Measurements from ENCODE around the gene PNMT. TPM values are rescaled to one million over a fixed set of nuclear protein-coding genes. Genes with fewer than 3 reads are reported as not detected.

PNMT gene, protein sequence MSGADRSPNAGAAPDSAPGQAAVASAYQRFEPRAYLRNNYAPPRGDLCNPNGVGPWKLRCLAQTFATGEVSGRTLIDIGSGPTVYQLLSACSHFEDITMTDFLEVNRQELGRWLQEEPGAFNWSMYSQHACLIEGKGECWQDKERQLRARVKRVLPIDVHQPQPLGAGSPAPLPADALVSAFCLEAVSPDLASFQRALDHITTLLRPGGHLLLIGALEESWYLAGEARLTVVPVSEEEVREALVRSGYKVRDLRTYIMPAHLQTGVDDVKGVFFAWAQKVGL
- 1 to 10 TPM; 1.9 to 4.3 TPM for total RNA-seq
- polyA plus RNA-seq: 1 to 10 TPM; 2.9 to 4.1 TPM
- long read RNA-seq, donor 1: 0 reads
- long read RNA-seq, donor 2, partial matches to known transcripts: 0 of 1 reads
- long read RNA-seq, donor 2, other reads (novel, unspliced or antisense): 0 of 1 reads
- long read RNA-seq, donor 3: 0 reads
- long read RNA-seq, donor 4: 0 reads
- long read RNA-seq, donor 5, partial matches to known transcripts: 0 of 2 reads
- long read RNA-seq, donor 5, other reads (novel, unspliced or antisense): 0 of 2 reads

DNA sequence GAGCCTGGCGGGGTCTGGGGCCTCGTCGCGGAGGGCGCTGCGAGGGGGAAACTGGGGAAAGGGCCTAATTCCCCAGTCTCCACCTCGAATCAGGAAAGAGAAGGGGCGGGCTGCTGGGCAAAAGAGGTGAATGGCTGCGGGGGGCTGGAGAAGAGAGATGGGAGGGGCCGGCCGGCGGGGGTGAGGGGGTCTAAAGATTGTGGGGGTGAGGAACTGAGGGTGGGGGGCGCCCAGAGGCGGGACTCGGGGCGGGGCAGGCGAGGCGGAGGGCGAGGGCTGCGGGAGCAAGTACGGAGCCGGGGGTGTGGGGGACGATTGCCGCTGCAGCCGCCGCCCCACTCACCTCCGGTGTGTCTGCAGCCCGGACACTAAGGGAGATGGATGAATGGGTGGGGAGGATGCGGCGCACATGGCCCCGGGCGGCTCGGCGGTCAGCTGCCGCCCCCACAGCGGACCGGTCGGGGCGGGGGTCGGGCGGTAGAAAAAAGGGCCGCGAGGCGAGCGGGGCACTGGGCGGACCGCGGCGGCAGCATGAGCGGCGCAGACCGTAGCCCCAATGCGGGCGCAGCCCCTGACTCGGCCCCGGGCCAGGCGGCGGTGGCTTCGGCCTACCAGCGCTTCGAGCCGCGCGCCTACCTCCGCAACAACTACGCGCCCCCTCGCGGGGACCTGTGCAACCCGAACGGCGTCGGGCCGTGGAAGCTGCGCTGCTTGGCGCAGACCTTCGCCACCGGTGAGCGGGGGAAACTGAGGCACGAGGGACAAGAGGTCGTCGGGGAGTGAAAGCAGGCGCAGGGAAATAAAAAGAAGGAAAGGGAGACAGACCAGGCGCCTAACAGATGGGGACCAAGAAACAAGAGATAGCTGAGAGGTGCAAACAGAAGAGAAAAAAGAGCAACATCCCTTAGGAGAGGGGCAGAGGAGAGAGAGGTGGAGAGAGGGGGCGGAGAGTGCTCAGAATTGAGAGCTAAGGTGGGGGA, at the start of gene PNMT:
TSS of gene PNMT (plus strand) at position 509 of the 980 bp plus-strand sequence. CDS start at position 532, 23 bp downstream.
- peak within 1 kb of the TSS; percentile 58 to 91 for H3K27ac ChIP-seq (ENCODE audit: low read depth in 1 of 2, low read length in 1 of 2)
- H3K9ac ChIP-seq (ENCODE audit: insufficient read depth in 1 of 2, low read length in 2 of 2): no peak within 1 kb of the TSS
- peaks cover 0 to 10% (median 7%) of the 10 kb centered on the region in 3 donors for H3K27me3 ChIP-seq (ENCODE audit: control insufficient read depth in 3 of 3, insufficient read depth in 3 of 3, low read length in 2 of 3)
- H3K36me3 ChIP-seq (ENCODE audit: control insufficient read depth in 4 of 4, insufficient read depth in 4 of 4, low read length in 4 of 4): no peaks in the 10 kb centered on the region
- DNase-seq (peak; percentile 68 to 81 (median 69)), ATAC-seq (ENCODE audit: insufficient read depth, low FRiP score) (peak; percentile 50)
- H3K4me3 ChIP-seq: no peak within 1 kb of the TSS
- 2 to 3% methylated on average over 69 to 85 of the region's 85 CpGs for WGBS, 2 donors
- H3K9me3 ChIP-seq (ENCODE audit: control insufficient read depth in 4 of 4, insufficient read depth in 3 of 4, low read length in 3 of 4): no peaks in the 10 kb centered on the region
- TF ChIP-seq, protein P1, sequence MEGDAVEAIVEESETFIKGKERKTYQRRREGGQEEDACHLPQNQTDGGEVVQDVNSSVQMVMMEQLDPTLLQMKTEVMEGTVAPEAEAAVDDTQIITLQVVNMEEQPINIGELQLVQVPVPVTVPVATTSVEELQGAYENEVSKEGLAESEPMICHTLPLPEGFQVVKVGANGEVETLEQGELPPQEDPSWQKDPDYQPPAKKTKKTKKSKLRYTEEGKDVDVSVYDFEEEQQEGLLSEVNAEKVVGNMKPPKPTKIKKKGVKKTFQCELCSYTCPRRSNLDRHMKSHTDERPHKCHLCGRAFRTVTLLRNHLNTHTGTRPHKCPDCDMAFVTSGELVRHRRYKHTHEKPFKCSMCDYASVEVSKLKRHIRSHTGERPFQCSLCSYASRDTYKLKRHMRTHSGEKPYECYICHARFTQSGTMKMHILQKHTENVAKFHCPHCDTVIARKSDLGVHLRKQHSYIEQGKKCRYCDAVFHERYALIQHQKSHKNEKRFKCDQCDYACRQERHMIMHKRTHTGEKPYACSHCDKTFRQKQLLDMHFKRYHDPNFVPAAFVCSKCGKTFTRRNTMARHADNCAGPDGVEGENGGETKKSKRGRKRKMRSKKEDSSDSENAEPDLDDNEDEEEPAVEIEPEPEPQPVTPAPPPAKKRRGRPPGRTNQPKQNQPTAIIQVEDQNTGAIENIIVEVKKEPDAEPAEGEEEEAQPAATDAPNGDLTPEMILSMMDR (IDR thresholded peaks at IDR 0.05; ENCODE audit: control extremely low read depth, extremely low read depth): peak; percentile 54
- H3K4me1 ChIP-seq (ENCODE audit: control insufficient read depth in 5 of 5, insufficient read depth in 5 of 5, low read length in 5 of 5): peaks cover 0 to 25% (median 0%) of the 10 kb centered on the region in 5 donors

DNA sequence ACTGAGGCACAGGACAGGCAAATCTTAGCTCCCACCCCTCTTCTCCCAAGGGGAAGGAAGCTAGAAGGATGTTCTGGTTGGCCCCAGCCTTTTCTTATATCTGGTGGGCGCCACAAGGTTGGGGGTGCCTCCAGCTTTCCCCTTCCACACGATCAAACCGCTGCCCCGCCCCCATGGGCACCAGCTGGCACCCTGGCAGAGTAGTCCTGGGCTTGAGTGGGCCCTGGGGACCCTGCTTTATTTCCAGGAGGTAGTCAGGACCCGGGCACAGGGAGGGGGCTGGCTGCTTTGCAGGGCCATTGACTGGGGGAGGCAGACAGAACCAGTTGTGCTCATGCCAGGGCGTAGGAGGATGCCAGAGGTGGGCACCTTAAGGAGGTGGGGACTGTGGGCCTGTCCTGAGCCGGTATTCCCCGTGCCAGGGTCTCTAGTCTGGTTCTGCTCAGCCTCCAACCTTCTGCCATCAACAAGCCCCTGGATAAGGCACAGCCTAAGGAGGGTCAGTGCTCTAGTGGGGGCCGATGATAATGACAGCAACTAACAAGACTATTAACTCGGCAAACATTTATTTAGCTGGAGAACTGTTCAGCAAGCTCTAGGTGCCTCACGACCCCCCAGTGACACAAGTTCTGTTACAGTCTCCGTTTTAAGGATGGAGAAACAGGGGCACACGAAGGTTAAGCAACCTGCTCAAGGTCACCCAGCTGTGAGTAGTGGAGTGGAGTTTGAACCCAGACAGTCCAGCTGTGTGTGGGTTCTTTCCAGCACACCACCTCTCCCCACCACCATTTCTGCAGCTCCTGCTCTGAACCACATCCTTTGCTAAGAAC, 49.1 kb upstream of the PNMT start:
- 62 to 65% methylated on average over 13 of the region's 13 CpGs for WGBS, 2 donors
- DNase-seq (no peak), ATAC-seq (ENCODE audit: insufficient read depth, low FRiP score) (no peak)
- H3K27me3 ChIP-seq (ENCODE audit: control insufficient read depth in 3 of 3, insufficient read depth in 3 of 3, low read length in 2 of 3): peaks cover 0 to 19% (median 13%) of the 10 kb centered on the region in 3 donors
- peaks cover 0 to 20% (median 0%) of the 10 kb centered on the region in 5 donors for H3K4me1 ChIP-seq (ENCODE audit: control insufficient read depth in 5 of 5, insufficient read depth in 5 of 5, low read length in 5 of 5)
- TF ChIP-seq, protein P1 (IDR thresholded peaks at IDR 0.05; ENCODE audit: control extremely low read depth, extremely low read depth): no peak
- H3K9ac ChIP-seq (ENCODE audit: insufficient read depth in 1 of 2, low read length in 2 of 2): no peak overlapping the region
- H3K9me3 ChIP-seq (ENCODE audit: control insufficient read depth in 4 of 4, insufficient read depth in 3 of 4, low read length in 3 of 4): peaks cover 0 to 3% (median 0%) of the 10 kb centered on the region in 4 donors
- no peak overlapping the region for H3K27ac ChIP-seq (ENCODE audit: low read depth in 1 of 2, low read length in 1 of 2)
- no peak overlapping the region for H3K4me3 ChIP-seq
- no peaks in the 10 kb centered on the region for H3K36me3 ChIP-seq (ENCODE audit: control insufficient read depth in 4 of 4, insufficient read depth in 4 of 4, low read length in 4 of 4)

DNA sequence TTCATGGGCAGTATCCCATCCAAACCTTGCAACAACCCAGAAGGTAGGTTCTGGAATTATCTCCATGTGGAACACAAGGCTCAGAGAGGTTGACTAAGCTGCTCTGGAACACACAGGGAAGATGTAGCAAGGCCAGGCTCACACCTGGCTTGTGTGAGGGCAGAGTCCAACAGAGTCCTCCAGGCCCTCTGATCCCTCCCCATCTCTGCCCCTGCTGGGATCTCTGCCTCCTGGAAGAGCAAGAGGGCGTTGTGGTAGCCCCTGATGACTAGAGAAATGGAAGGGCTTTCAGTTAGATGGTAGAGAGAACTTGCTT, 48.5 kb upstream of the PNMT start:
- DNase-seq (no peak), ATAC-seq (ENCODE audit: insufficient read depth, low FRiP score) (no peak)
- Histone ChIP-seq H3K9me3 (ENCODE audit: control insufficient read depth in 4 of 4, insufficient read depth in 3 of 4, low read length in 3 of 4) (peaks cover 0 to 3% (median 0%) of the 10 kb centered on the region in 4 donors), H3K27me3 (ENCODE audit: control insufficient read depth in 3 of 3, insufficient read depth in 3 of 3, low read length in 2 of 3) (peaks cover 0 to 20% (median 13%) of the 10 kb centered on the region in 3 donors), H3K9ac (ENCODE audit: insufficient read depth in 1 of 2, low read length in 2 of 2) (no peak overlapping the region), H3K36me3 (ENCODE audit: control insufficient read depth in 4 of 4, insufficient read depth in 4 of 4, low read length in 4 of 4) (no peaks in the 10 kb centered on the region), H3K4me3 (no peak overlapping the region), H3K4me1 (ENCODE audit: control insufficient read depth in 5 of 5, insufficient read depth in 5 of 5, low read length in 5 of 5) (peaks cover 0 to 24% (median 1%) of the 10 kb centered on the region in 5 donors), H3K27ac (ENCODE audit: low read depth in 1 of 2, low read length in 1 of 2) (no peak overlapping the region)
- TF ChIP-seq, protein P1 (IDR thresholded peaks at IDR 0.05; ENCODE audit: control extremely low read depth, extremely low read depth): no peak
- WGBS, 2 donors: 67 to 94% methylated on average over 1 of the region's 1 CpG
